Left renal cortex interstitium (tissue), 4 donors: ENCODE data around the gene HMGXB4. TPM values are rescaled to one million over a fixed set of nuclear protein-coding genes. Genes with fewer than 3 reads are reported as not detected.

ENCODE experiments used
- DNase-seq, 4 donors: peaks; one replicate each; pipeline ENCODE4 v3.0.0-alpha.2; 2013; ENCODE audit warnings: low read depth in 4 of 4, low spot score in 2 of 4, missing footprints in 1 of 4
- polyA plus RNA-seq, 4 donors: library from polyadenylated mRNA; unstranded; fragments of 120-200 nt; gene quantifications; one replicate each; pipeline ENCODE4 v1.2.1, GENCODE V29; 2013; ENCODE audit not compliant: insufficient read length in 4 of 4

The HMGXB4 gene
- polyA plus RNA-seq, 4 donors, result 25.7 to 30.5 (median 28.2) TPM

GRCh38 chr22:35324762-35325161, 67.5 kb downstream of the HMGXB4 start:
- DNase-seq, result no peak

GRCh38 chr22:35325209-35325608, 67.9 kb downstream of the HMGXB4 start:
- no peak for DNase-seq

GRCh38 chr22:35326854-35327562, 69.7 kb downstream of the HMGXB4 start:
- no peak for DNase-seq

GRCh38 chr22:35327690-35328471, 70.6 kb downstream of the HMGXB4 start:
- no peak for DNase-seq

GRCh38 chr22:35328472-35328885, 71.2 kb downstream of the HMGXB4 start:
- no peak for DNase-seq

GRCh38 chr22:35329114-35329847, 72.0 kb downstream of the HMGXB4 start:
- no peak for DNase-seq

GRCh38 chr22:35330258-35330861, 73.1 kb downstream of the HMGXB4 start:
- DNase-seq, result no peak

- DNase-seq, result no peak
These were observed 75.0 kb downstream of the HMGXB4 start for GRCh38 chr22:35332278-35332677.

- DNase-seq, result no peak
These were observed 75.9 kb downstream of the HMGXB4 start for GRCh38 chr22:35333220-35333619.

- DNase-seq, result no peak
These were observed 76.7 kb downstream of the HMGXB4 start for GRCh38 chr22:35334004-35334403.

GRCh38 chr22:35335468-35335867, 78.2 kb downstream of the HMGXB4 start:
- DNase-seq, result no peak

GRCh38 chr22:35335936-35336781, 78.9 kb downstream of the HMGXB4 start:
- DNase-seq, result no peak

GRCh38 chr22:35337932-35338331, 80.6 kb downstream of the HMGXB4 start:
- DNase-seq, result no peak

- no peak for DNase-seq
These were observed 84.0 kb downstream of the HMGXB4 start for GRCh38 chr22:35341090-35341874.

GRCh38 chr22:35342390-35342789, 85.1 kb downstream of the HMGXB4 start:
- DNase-seq, result no peak

GRCh38 chr22:35343664-35344550, 86.6 kb downstream of the HMGXB4 start:
- no peak for DNase-seq

GRCh38 chr22:35344956-35345690, 87.8 kb downstream of the HMGXB4 start:
- no peak for DNase-seq
